NCI-H1105 treated with DMSO at 0.1 percent for 48 hours (cell line): Measurements from ENCODE around the gene ELOA.
A peak's percentile ranks its signal among the peaks of the same experiment; 100 is the strongest.

Experiments used
- DNase-seq: peaks from one replicate; lab custom pipeline; 2025; lab: John Stamatoyannopoulos, UW

ELOA gene, protein sequence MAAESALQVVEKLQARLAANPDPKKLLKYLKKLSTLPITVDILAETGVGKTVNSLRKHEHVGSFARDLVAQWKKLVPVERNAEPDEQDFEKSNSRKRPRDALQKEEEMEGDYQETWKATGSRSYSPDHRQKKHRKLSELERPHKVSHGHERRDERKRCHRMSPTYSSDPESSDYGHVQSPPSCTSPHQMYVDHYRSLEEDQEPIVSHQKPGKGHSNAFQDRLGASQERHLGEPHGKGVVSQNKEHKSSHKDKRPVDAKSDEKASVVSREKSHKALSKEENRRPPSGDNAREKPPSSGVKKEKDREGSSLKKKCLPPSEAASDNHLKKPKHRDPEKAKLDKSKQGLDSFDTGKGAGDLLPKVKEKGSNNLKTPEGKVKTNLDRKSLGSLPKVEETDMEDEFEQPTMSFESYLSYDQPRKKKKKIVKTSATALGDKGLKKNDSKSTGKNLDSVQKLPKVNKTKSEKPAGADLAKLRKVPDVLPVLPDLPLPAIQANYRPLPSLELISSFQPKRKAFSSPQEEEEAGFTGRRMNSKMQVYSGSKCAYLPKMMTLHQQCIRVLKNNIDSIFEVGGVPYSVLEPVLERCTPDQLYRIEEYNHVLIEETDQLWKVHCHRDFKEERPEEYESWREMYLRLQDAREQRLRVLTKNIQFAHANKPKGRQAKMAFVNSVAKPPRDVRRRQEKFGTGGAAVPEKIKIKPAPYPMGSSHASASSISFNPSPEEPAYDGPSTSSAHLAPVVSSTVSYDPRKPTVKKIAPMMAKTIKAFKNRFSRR

DNA sequence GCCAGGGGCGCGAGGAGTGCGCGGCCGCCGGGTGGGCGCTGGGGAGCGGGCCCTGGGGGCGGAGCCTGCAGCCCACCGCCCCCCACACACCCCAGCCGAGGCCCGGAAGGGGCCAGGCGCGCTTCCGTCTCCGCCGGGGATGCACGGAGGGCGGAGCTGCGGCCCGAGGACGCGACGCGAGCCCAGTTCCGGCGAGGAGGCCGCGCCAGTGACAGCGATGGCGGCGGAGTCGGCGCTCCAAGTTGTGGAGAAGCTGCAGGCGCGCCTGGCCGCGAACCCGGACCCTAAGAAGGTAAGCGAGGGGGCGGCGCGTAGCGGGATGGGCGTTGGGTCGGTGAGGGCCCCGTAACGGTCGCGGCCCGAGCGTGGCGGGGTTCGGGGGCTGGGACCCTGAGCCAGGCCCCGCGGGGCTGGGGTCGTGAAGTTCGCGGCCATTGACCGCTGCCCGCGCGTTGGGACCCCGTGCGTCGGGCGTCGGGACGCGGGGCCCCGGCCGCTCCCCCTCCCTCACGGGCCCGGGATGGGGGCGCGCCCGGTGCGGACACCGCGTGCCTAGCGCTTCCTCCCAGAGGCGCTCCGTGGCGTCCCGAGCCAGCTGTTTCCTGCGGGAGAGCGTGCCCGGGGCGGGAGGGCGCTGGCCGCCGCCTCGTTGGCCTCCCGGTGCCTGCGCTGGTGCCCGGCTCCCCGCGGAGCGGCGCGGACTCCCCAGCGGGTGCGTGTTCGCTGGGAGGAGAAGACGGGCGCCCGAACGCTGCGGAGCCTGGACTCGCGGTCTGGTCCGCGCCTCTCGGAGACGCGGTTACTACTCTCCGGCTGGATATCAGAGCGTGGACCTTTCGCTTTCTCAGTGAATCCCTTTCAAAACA is at the start of gene ELOA:
TSS of gene ELOA (plus strand) at position 185 of the 866 bp plus-strand sequence. CDS start at position 218, 33 bp downstream.
- peak; percentile 78 for DNase-seq

DNA sequence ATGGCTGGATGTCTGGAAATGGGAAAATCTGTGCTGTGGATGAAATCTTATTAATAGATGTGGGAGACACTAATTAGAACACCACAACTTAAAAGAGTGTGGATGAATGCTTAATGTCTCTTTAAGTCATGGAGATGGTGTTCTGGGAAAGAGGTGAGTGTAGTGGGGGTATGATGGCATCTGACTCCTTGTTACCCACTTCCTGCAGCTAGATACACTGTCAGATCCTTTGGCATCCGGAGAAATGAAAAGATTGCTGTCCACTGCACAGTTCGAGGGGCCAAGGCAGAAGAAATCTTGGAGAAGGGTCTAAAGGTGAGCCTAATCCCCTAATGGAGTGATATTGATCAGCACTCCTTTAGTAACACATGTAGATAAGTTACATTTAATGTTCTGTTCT is 49.7 kb upstream of the ELOA start:
- DNase-seq: no peak

DNA sequence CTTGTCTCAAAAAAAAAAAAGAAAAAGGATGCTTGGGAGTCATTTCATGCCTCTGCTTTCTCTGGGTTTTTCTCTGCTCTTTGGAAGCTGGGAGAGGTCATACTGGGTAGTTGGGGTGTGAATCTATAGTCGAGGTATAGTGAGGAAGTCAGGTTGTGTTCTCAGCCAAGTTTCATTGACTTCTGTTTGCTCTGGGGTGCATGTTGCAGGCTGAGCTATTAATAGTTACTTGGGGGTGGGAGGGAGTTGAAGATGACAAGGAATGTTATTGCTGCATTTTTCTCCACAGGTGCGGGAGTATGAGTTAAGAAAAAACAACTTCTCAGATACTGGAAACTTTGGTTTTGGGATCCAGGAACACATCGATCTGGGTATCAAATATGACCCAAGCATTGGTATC is 48.9 kb upstream of the ELOA start:
- no peak for DNase-seq

DNA sequence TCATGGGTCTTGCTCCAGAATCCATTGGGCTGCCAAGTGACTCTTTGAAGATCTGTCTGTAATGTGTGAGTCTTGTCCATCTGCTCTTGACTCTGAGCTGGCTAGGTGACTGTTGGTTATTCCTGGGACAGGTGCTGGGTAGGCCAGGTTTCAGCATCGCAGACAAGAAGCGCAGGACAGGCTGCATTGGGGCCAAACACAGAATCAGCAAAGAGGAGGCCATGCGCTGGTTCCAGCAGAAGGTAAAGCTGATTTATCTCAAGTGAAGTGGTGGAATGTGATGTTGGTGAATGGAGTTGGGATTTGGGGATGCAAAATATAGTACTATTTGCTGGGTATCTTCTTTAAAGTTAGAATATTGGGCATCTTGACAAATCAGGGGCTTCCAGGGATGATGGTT is 47.6 kb upstream of the ELOA start:
- DNase-seq: no peak

DNA sequence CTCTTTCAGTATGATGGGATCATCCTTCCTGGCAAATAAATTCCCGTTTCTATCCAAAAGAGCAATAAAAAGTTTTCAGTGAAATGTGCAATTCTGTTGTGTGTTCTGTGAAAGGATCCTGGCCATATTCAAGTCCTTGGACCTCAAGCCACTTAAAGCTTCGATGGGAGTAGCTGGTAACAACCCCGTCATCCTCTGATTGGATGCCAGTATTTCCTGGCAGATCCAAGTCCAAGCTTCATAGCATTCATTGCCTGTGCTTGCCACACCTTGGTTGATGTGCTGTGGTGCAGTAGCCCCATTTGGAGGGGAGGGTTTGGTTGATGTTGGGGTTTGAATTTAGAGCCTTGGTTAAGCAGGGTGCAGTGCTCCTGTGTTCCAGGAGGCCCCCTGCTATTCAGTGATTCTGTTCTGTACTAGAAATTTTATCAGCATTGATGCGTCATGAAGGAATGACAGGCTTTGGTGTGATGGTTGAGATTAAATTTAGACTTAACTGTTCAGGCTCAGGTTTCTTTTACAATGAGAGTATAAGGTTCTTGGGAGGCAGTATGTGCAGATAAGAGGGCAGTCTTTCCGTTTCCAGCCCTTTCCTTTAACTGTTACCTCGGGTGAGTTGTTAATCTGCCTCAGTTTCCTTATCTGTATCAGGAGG is 46.8 kb upstream of the ELOA start:
- DNase-seq: no peak

DNA sequence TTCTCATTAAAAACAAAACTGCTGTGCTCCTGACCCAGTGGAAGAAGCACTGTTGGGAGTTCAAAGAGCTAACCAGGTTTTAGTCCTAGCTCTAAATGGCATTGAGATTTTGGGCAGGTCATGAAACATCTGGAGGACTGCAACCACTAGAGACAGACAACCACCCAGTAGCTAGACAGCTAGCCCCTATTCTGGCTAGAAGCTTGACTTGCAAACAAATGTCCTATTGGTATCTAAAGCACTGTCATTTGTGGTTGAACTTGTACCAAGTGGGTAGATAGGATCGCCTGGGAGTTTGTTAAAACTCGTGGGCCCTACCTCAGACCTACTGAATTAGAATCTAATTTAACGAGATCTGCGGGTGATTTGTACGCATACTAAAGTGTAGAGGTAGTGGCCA is 44.8 kb upstream of the ELOA start:
- no peak for DNase-seq

DNA sequence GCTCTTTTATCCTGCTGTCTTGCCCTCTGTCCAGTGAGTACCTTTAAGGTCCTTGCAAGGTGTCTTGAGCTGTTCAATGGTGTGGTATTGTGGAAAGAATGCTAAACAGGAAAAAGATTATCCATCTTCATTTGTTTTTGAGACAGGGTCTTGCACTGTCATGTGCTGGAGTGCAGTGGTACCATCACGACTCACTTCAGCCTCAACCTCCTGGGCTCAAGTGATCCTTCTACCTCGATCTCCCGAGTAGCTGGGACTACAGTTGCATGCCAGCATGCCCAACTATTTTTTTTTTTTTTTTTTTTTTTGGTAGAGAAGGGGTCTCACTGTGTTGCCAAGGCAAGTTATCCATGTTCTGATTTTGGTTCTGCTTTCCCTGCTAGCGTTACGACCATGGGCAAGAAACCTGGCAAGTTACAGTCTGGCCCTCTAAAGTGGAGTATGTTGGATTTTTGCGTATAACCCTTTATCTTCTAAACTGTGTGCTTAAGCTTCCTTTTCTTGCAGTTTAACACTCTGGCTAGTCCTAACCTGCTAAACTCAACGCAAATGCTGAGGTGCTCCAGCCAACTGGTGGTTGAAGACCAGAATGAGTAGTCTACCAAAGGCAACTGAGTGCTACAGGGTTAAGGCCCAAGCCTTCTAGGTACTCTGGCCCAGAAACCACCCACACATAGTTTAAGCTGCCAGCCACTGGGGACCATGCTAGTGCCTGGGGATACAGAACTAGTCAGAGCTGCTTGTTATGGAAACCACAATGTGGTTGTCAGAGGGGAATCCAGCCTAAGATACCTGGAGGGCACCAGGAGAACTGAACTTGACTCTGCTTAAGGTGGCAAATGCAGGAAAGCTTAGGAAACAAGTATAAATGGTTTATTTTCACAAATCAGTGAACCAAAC is 43.7 kb upstream of the ELOA start:
- no peak for DNase-seq

DNA sequence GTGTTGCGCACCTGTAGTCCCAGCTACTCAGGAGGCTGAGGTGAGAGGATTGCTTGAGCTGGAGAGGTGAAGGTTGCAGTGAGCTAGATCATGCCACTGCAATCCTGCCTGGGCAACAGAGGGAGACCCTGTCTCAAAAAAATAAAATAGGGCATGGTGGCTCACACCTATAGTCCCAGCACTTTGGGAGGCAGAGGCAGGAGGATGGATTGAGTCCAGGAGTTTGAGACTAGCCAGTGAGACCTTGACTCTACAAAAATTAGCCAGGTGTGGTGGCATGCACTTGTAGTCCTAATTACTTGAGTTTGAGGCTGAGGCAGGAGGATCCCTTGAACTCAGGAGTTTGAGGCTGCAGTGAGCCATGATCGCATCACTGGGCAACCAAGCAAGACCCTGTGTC is 42.0 kb upstream of the ELOA start:
- DNase-seq: no peak

DNA sequence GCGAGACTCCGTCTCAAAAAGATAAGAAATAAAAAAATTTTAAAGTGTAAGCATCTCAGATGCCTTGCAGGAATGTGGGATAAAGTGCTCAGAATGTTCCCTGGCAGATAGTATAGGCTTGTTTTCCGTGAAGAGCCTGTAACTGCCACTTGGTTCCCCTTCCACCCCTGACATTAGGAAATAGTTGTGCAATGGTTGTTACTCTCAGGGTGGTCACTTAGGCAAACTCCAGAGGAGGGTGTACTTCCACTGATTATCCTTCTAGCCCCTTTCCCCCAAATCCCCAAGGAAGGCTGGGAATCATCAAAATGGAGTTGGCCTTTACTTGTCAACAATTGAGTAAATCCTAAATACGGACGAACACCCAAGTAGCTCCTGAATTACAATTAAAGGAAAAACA is 41.3 kb upstream of the ELOA start:
- DNase-seq: no peak

DNA sequence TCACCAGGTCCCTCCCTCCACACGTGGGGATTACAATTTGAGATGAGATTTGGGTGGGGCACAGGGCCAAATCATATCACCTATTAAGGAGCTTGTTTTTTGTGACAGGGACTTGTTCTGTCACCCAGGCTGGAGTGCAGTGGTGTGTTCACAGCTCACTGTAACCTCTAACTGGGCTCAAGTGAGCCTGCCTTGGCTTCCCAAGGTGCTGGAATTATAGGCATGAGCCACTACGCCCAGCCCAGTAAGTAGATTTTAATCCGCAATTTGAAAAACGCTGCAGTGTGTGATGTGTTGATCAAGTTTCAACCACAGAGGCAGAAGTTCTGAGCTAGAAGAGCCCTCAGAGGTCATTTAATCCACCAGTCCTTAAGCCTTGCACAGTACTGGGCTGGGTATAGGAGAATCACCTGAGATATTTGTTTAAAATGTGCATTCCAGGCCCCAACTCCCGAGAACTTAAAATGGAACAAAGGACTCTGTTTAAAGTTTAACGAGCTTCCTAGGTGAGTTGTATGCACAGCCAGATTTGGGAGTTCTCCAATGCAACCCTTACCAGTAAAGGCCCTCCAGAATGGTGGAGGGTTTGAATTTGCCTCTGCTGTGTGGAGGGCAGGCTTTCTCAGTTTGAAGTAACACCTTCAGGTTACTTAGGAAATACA is 38.3 kb upstream of the ELOA start:
- no peak for DNase-seq

DNA sequence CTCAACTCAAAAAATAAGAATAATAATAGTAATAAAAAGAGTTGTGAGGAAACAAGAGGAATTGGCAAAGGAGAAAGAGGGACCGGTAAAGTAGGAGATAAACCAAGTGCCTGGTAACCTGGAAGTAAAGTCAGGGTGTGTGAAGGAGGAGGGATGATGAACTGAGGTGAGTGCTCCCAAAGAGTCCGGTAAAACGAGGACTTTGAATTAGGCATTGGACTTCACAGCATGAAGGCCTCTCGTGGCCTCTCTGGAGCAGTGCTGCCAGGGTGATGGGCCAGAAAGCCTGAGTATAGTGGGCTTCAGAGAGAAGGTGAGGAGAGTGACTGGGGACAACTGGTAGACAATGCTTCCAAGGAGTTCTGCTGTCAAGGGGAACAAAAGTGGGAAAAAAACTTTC is 34.0 kb upstream of the ELOA start:
- no peak for DNase-seq

DNA sequence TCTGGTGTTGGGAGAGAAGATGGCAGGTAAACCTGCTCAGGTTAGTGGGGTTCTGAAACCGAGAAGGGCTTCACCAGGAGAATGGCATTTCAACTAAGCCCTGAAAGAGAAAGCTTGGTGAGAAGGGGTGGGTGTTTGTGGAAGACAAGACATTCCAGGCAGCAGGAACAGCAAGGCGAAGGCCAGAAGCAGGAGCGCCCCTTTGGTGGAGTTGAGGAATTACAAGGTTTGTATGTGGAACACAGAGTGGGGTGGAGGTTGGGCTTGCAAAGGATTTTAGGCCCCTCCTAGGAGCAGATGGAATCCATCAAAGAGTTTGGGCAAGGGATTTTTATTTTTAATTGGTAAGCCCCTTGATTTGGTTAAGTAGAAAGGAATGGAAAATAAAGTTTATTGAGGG is 24.8 kb upstream of the ELOA start:
- DNase-seq: no peak

DNA sequence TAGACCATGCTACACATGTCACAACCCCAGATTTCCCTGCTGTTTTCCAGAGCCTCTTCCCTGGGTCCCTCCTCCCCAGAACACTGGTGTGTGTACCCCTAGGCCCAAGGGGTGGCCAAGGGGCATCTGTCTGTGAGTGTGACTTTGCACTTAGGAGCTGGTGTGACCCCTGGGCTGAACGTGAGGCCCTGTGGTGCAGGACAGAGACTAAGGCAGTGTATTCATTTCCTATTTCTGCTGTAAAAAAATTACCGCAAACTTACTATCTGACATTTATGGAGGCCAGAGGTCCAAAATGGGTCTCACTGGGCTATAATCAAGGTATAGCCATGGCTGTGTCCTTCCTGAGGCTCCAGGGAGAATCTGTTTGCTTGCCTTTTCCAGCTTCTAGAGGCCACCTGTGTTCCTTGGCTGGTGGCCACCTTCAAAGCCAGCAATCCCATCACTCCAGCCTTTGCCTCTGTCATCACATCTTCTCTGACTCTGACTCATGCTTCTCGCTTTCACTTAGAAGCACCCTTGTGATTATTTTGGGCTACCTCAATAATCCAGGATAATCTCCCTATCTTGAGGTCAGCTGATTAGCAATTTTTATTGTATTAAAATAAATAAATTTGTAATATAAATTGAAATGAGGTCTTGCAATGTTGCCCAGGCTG is 24.0 kb upstream of the ELOA start:
- no peak for DNase-seq

DNA sequence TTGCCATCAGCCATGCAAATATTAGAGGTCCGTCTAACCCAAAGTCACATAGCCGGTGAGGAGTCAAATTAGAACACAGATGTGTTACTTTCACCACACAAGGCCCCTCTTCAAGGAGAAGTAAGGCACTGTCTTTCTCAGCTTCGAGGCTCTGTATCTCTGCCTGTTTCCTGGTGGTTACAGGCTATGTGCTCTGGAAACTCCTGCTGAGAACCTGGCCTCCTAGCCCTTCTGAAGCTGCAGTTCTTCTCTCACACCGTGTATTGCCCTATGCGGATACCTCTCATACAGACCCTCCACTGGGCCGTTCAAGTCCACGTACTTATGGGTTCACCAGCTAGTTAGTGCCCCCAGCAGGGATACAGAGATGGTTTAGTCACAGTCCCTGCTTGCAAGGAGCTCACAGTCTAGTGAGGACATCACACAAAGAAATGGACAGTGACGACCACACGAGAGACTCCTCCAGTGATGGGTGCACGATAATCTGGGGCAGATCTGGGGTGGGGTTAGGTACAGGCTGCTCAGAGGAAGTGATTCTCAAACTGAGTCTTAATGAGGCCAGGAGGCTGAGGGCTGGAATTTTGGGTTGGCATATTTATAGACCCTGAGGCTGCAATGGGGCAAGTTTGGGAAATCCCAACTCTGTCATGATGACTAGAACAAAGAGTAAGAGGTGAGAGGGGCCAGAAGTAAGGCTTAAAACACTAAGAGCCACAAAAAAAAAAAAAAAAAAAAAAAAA is 22.8 kb upstream of the ELOA start:
- DNase-seq: no peak

DNA sequence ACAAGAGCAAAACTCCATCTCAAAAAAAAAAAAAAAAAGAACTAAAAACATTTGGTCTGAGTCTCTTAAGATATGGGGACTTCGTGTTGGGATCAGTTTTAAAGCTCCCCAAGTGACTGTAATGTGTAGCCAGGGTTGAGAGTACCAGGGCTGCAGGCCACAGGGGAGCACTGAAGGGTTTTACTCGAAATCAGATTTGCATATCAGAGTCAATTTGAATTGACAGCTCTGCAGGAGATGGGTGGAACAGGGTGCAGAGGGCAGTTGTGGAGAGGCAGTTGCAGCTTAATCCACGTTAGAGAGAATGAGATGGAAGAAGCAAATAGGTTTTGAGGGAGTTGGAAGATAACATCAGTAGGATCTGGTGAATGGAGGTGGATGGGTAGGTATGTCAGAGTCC is 20.6 kb upstream of the ELOA start:
- no peak for DNase-seq

DNA sequence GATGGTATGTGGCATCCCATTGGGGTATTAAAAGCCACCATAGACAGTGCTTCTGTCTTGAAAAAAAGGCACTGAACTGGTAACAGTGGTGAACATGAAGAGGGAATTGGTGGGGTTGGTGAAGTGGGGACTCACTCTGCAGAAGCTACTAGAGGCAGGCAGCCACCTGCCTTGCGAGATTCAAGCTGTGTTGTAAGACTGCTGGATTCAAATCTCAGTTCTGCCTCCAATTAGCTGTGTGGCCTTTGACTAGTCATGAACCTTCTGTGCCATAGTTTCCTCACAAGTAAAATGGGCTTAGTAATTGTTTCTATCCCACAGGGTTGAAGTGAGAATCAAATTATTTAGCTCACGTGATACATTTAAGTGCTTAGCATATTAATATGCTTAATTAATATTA is 16.6 kb upstream of the ELOA start:
- no peak for DNase-seq

DNA sequence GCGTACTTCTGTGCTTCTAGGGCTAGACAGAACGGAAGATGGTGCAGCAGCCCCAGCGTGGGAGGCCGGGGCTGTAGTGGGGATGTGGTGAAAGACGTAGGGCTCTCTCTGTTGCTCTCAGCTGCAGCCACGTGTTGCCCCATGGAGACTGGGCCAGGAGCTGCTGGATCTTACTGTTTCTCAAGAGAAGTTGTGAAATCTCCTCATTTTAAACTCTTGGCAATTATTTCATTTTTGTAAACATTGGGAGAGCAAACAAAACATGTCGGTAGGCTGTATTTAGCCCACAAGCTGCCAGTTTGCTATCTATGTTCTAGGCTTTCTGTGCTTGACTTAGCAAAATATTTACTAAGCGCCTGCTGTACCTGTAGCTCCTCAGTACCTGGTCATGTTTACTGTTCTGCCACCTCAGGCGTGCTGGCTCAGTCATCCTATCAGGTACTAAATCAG is 15.9 kb upstream of the ELOA start:
- no peak for DNase-seq

DNA sequence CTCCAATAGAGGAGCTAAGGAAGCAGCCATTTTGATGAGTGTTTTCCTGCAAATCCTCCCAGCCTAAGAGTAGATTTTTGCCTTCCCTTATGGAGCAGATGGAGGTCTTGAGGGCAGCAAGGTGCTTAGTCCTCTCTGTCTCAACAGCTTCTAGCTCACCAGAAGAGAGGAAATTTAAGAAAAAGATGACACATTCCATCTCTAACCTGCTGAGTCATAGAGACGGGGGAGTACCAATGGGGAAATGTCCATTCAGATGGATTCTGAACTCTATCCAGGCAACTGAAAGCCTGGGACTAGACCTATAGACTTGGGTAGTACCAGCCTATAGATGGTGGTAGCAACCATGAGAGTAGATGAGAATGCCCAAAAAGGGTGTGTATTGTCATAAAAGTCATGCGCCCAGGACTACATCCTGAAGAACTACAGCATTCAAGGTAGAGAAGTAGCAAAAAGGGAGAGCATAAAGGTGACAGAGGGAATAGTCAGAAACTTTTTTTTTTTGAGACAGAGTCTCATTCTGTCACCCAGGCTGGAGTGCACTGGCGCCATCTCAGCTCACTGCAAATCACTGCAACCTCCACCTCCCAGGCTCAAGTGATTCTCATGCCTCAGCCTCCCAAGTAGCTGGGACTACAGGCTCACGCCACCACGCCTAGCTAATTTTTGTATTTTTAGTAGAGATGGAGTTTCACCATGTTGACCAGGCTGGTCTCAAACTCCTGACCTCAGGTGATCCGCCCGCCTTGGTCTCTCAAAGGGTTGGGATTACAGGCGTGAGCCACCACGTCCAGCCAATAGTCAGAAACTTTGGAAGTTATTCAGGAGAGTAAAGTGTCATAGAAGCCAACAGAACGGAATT is 10.7 kb upstream of the ELOA start:
- DNase-seq: no peak
